ENCODE data around the gene BAD. TPM values are rescaled to one million over a fixed set of nuclear protein-coding genes. Genes with fewer than 3 reads are reported as not detected.

BAD gene
- total and polyA plus RNA-seq, 10 of the 15 experiments (the other 5 are each of a cell fraction or from before 2014, with no cell fraction given): 1.5 to 67.2 (median 39.6) TPM

GRCh38 chr11:64230171-64230984, 54.1 kb downstream of the BAD start, which contains the start of gene DNAJC4 (continued):
- TF ChIP-seq E2F4 (IDR thresholded peaks at IDR 0.05; ENCODE audit: low read depth, low read length): no peak
- no peak for TF ChIP-seq CHD1 (IDR thresholded peaks at IDR 0.05; ENCODE audit: low read depth, low read length)
- no peak for TF ChIP-seq EED (IDR thresholded peaks at IDR 0.05; ENCODE audit: low read depth)
- no peak for TF ChIP-seq SMAD1 (IDR thresholded peaks at IDR 0.05; ENCODE audit: low read depth, partially characterized antibody)
- TF ChIP-seq MTA2 (IDR thresholded peaks at IDR 0.05; ENCODE audit: low read depth): no peak
- TF ChIP-seq BCL11A (IDR thresholded peaks at IDR 0.05; ENCODE audit: low read depth, low read length): no peak
- peak; percentile 38; the same call in 1 of the 2 replicates for TF ChIP-seq POLR2AphosphoS5 (IDR thresholded peaks at IDR 0.05; ENCODE audit: low read length)
- no peak for TF ChIP-seq NFYA (IDR thresholded peaks at IDR 0.05; ENCODE audit: borderline replicate concordance, low read depth, low read length)
- TF ChIP-seq ZBTB4 (CRISPR knock-in tag; IDR thresholded peaks at IDR 0.05): no peak
- no peak for TF ChIP-seq SRF (IDR thresholded peaks at IDR 0.05; ENCODE audit: low read depth in 2 of 2, low read length in 2 of 2)
- TF ChIP-seq SMARCA5 (IDR thresholded peaks at IDR 0.05): 0 out of 2 replicates have a peak, but pooled peaks have one; percentile 27
- no peak for TF ChIP-seq RELB (IDR thresholded peaks at IDR 0.05; ENCODE audit: low read depth)
- TF ChIP-seq YBX1 (IDR thresholded peaks at IDR 0.05): no peak
- no peak for TF ChIP-seq ZNF217 (IDR thresholded peaks at IDR 0.05)
- no peak for TF ChIP-seq RCOR1 (conservative IDR thresholded peaks at IDR 0.05; ENCODE audit: low read depth, low read length)
- TF ChIP-seq NFXL1 (IDR thresholded peaks at IDR 0.05; ENCODE audit: borderline replicate concordance): no peak
- no peak for TF ChIP-seq TARDBP (IDR thresholded peaks at IDR 0.05; ENCODE audit: borderline replicate concordance)
- peak; percentile 54; the same call in 1 of the 2 replicates for TF ChIP-seq NBN (IDR thresholded peaks at IDR 0.05)
- TF ChIP-seq FOS (IDR thresholded peaks at IDR 0.05; ENCODE audit: borderline replicate concordance, extremely low read depth, insufficient read length): no peak
- TF ChIP-seq CTCF (IDR thresholded peaks at IDR 0.05 in 2 of 3, conservative IDR thresholded peaks at IDR 0.05 in 1 of 3; ENCODE audit: control insufficient read depth in 2 of 3, extremely low read depth in 1 of 3, insufficient read depth in 1 of 3, low read depth in 3 of 3, low read length in 3 of 3): no peak
- peak; percentile 64; the same call in 1 of the 2 replicates for TF ChIP-seq PAX5 (IDR thresholded peaks at IDR 0.05; ENCODE audit: borderline replicate concordance, low read depth, low read length)
- no peak for TF ChIP-seq SREBF1 (IDR thresholded peaks at IDR 0.05; ENCODE audit: low read length)
- no peak for TF ChIP-seq FOXM1 (IDR thresholded peaks at IDR 0.05; ENCODE audit: low read depth, low read length)
- TF ChIP-seq HDAC2 (IDR thresholded peaks at IDR 0.05): no peak
